Dendritic cell treated with granulocyte-macrophage colony-stimulating factor and Interleukin-4, amounts not matched to agents 40 ng/mL and 50 ng/mL, for 4 days (primary cell): Measurements from ENCODE around the gene ST7.

ENCODE experiments used
- H3K27ac Mint-ChIP-seq: one replicate; pipeline ENCODE4 v1.8.0; 2022; ENCODE audit warnings: mild to moderate bottlenecking, mixed read lengths
- H3K27me3 Mint-ChIP-seq: one replicate; pipeline ENCODE4 v1.8.0; 2022; ENCODE audit warnings: mild to moderate bottlenecking, mixed read lengths
- H3K36me3 Mint-ChIP-seq: one replicate; pipeline ENCODE4 v1.8.0; 2022; ENCODE audit warnings: low read depth, mixed read lengths
- H3K4me1 Mint-ChIP-seq: one replicate; pipeline ENCODE4 v1.8.0; 2022; ENCODE audit warnings: low read depth, mixed read lengths
- H3K4me3 Mint-ChIP-seq: one replicate; pipeline ENCODE4 v1.8.0; 2022; ENCODE audit warnings: mild to moderate bottlenecking, moderate library complexity, mixed read lengths
- H3K9me3 Mint-ChIP-seq: one replicate; pipeline ENCODE4 v1.8.0; 2022; ENCODE audit warnings: mixed read lengths
- intact Hi-C: fragments of 100-400 bp; cut with micrococcal nuclease; formaldehyde crosslinking; loops from one replicate; pipeline ENCODE4 v1.15.0; 2022

ST7 gene

DNA sequence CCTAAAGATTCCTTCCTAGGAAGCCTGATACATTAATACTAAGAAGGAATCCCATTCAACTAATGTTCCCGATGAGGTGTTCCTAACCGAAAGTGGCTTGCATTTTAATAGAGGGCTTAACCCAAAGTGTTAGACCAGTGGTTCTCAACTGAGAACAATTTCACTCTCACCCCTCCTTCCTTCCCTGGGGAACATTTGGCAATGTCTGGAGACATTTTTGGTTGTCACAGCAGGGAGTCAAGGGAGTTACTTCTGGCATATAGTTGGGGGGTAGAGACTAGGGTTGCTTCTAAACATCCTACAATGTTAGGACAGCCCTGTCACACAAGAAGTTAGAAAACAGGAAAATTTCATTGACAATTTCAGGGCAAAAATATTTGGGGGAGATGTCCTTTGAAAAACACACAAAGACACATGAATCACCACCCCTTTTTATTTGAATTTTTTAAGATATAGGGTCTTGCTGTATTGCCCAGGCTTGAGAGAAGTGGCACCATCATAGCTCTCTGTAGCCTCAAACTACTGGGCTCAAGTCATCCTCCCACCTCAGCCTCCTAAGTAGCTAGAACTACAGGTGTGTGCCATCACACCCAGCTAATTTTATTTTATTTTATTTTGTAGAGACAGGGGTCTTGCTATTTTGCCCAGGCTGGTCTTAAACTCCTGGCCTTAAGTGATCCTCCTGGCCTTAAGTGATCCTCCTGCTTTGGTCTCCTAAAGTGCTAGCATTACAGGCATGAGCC lies 318.9 kb downstream of the ST7 start:
- Mint-ChIP-seq H3K36me3 (no peaks in the 10 kb centered on the region), H3K27ac (no peak overlapping the region), H3K4me1 (no peaks in the 10 kb centered on the region), H3K9me3 (no peaks in the 10 kb centered on the region), H3K27me3 (no peaks in the 10 kb centered on the region), H3K4me3 (no peak overlapping the region)
- intact Hi-C loops = no loop called here

DNA sequence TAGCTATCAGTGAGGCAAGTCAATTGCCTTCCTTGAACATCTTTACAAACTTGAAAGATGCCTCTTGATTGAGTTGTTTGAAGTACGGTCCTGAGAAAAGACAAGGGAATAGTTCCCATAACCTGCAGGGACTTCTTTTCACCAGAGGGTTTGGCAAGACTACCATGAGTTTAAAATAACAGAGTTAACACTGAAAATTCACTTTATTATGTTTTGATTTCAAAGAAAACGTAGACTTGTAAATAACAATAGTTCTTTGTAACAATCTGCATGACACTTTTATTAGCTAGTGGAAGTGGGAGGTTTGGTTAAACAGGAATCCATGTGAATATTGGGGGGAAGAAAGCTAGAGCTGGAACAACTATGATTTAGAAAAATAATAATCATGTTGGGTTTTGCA lies 320.0 kb downstream of the ST7 start:
- H3K9me3 Mint-ChIP-seq = no peaks in the 10 kb centered on the region
- no peak overlapping the region for H3K4me3 Mint-ChIP-seq
- no peak overlapping the region for H3K27ac Mint-ChIP-seq
- intact Hi-C loops = no loop called here
- no peaks in the 10 kb centered on the region for H3K27me3 Mint-ChIP-seq
- no peaks in the 10 kb centered on the region for H3K36me3 Mint-ChIP-seq
- H3K4me1 Mint-ChIP-seq = no peaks in the 10 kb centered on the region

GRCh38 chr7:117273814-117274225 lies 320.5 kb downstream of the ST7 start:
- no peaks in the 10 kb centered on the region for H3K36me3 Mint-ChIP-seq
- H3K9me3 Mint-ChIP-seq = no peaks in the 10 kb centered on the region
- intact Hi-C loops = no loop called here
- no peaks in the 10 kb centered on the region for H3K27me3 Mint-ChIP-seq
- H3K4me3 Mint-ChIP-seq = no peak overlapping the region
- H3K27ac Mint-ChIP-seq = no peak overlapping the region
- H3K4me1 Mint-ChIP-seq = no peaks in the 10 kb centered on the region

- intact Hi-C loops = no loop called here
- no peaks in the 10 kb centered on the region for H3K4me1 Mint-ChIP-seq
- H3K9me3 Mint-ChIP-seq = no peaks in the 10 kb centered on the region
Observed at GRCh38 chr7:117274951-117275350, 321.6 kb downstream of the ST7 start.

DNA sequence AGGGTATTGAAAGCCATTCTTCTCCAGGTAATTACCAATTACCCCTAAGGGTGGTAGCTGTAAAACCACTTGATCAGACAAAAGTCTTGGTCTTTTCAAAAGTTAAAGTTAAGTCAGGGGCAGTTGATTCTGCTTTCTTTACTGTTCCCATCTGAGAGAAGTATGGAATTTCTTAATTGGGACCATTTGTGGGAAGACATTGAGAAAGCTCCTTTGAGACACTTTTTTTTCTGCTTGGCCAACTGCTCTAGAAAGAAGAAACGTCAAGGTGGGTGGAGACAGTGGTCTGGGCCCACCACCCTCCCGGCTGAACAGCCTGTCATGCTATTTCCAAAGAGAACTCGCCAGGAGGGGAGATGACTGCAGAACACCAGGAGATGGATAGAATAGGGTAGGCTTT lies 324.3 kb downstream of the ST7 start:
- no peak overlapping the region for H3K4me3 Mint-ChIP-seq
- no peaks in the 10 kb centered on the region for H3K36me3 Mint-ChIP-seq
- no peak overlapping the region for H3K27ac Mint-ChIP-seq
- H3K9me3 Mint-ChIP-seq = no peaks in the 10 kb centered on the region
- intact Hi-C loops = no loop called here
- H3K27me3 Mint-ChIP-seq = peaks cover 2% of the 10 kb centered on the region
- no peaks in the 10 kb centered on the region for H3K4me1 Mint-ChIP-seq

More at GRCh38 chr7:117274951-117275350, 321.6 kb downstream of the ST7 start:
- no peak overlapping the region for H3K27ac Mint-ChIP-seq
- H3K27me3 Mint-ChIP-seq = peaks cover 2% of the 10 kb centered on the region
- no peak overlapping the region for H3K4me3 Mint-ChIP-seq
- H3K36me3 Mint-ChIP-seq = no peaks in the 10 kb centered on the region

GRCh38 chr7:117278040-117278439 lies 324.7 kb downstream of the ST7 start:
- peaks cover 2% of the 10 kb centered on the region for H3K27me3 Mint-ChIP-seq
- H3K9me3 Mint-ChIP-seq = no peaks in the 10 kb centered on the region
- no peak overlapping the region for H3K4me3 Mint-ChIP-seq
- no peaks in the 10 kb centered on the region for H3K4me1 Mint-ChIP-seq
- no peak overlapping the region for H3K27ac Mint-ChIP-seq
- intact Hi-C loops = no loop called here
- no peaks in the 10 kb centered on the region for H3K36me3 Mint-ChIP-seq

DNA sequence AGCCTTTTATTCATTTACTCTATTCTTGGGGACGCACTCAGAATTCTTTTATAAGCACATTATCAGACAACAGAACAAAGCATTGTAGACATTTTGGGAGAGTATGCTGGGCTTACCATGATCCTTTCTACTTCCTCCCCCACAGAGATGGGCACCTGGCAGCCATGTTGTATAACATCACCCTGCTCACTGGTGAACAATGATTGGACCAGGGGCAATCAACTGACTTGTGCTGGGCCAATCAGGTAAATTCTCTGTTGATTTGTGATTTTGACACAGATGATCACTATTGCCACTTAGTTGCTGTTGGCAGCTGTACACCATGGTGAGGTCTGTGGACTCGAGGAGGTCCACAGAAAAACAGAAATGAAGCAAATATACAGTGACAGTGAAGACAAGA lies 325.9 kb downstream of the ST7 start:
- no peaks in the 10 kb centered on the region for H3K4me1 Mint-ChIP-seq
- H3K27ac Mint-ChIP-seq = no peak overlapping the region
- intact Hi-C loops = no loop called here
- no peaks in the 10 kb centered on the region for H3K9me3 Mint-ChIP-seq
- H3K27me3 Mint-ChIP-seq = peaks cover 2% of the 10 kb centered on the region
- H3K36me3 Mint-ChIP-seq = no peaks in the 10 kb centered on the region
- no peak overlapping the region for H3K4me3 Mint-ChIP-seq
